GM12878 (cell line): Measurements from ENCODE around the gene UBE2D3.

Experiments
- ASH2L ChIP-seq: fragments of 300-600, 200-600 bp; sonication (generic); IDR thresholded peaks from 2 replicates; pipeline ENCODE4 v1.6.1; 2017; ENCODE audit warnings: low read depth, mild to moderate bottlenecking, borderline replicate concordance
- ATF2 ChIP-seq: IDR thresholded peaks from 2 replicates; pipeline ENCODE4 v1.6.1; 2012; ENCODE audit warnings: low read length, inconsistent platforms
- CREB1 ChIP-seq: IDR thresholded peaks from 2 replicates; pipeline ENCODE4 v1.6.1; 2012; ENCODE audit warnings: low read depth, mild to moderate bottlenecking, inconsistent platforms
- CTCF ChIP-seq, 3 experiments: IDR thresholded peaks in 2 of 3; conservative IDR thresholded peaks in 1 of 3; 2 replicates each; pipeline ENCODE4 v1.5.1; 2011; ENCODE audit warnings: low read depth in 3 of 3, low read length in 3 of 3, mild to moderate bottlenecking in 3 of 3, control low read depth in 2 of 3, moderate library complexity in 2 of 3, inconsistent platforms in 1 of 3, mixed read lengths in 1 of 3; ENCODE audit not compliant: control insufficient read depth in 2 of 3, insufficient read depth in 1 of 3; ENCODE audit errors: extremely low read depth in 1 of 3
- FOXM1 ChIP-seq: IDR thresholded peaks from 2 replicates; pipeline ENCODE4 v1.6.1; 2012; ENCODE audit warnings: low read depth, mild to moderate bottlenecking, inconsistent platforms, low read length, moderate library complexity
- RB1 ChIP-seq: fragments of 450-650 bp; formaldehyde crosslinking; IDR thresholded peaks from 2 replicates; pipeline ENCODE4 v1.6.1; 2017; ENCODE audit warnings: mild to moderate bottlenecking, borderline replicate concordance

- peak; percentile 60; the same call in 1 of the 2 replicates for TF ChIP-seq FOXM1
- TF ChIP-seq ATF2, result peak; percentile 81
- TF ChIP-seq ASH2L, result no peak
- peak in 1 of 3 experiments; percentile 12; a peak in 1 of 6 replicates for TF ChIP-seq CTCF (IDR thresholded peaks at IDR 0.05 in 2 of 3, conservative IDR thresholded peaks at IDR 0.05 in 1 of 3; ENCODE audit: control insufficient read depth in 2 of 3, extremely low read depth in 1 of 3, insufficient read depth in 1 of 3, low read depth in 3 of 3, low read length in 3 of 3)
- peak; percentile 93 for TF ChIP-seq RB1
- TF ChIP-seq CREB1, result peak; percentile 88
Observed at GRCh38 chr4:102827674-102828496, 534 bp upstream of the UBE2D3 start.
